ENCODE data around the gene FKBP8.

FKBP8 gene

GRCh38 chr19:18506101-18506930 lies 37.1 kb downstream of the FKBP8 start:
- H3K4me3 ChIP-seq (ENCODE audit: low read length): no peak overlapping the region
- TF ChIP-seq ZNF274 (IDR thresholded peaks at IDR 0.05; ENCODE audit: low read depth, low read length): no peak

GRCh38 chr19:18504886-18505610 lies 38.3 kb downstream of the FKBP8 start:
- TF ChIP-seq ZNF274 (IDR thresholded peaks at IDR 0.05; ENCODE audit: low read depth, low read length): no peak
- H3K4me3 ChIP-seq (ENCODE audit: low read length): no peak overlapping the region

GRCh38 chr19:18503971-18504885 lies 39.1 kb downstream of the FKBP8 start:
- no peak for TF ChIP-seq ZNF274 (IDR thresholded peaks at IDR 0.05; ENCODE audit: low read depth, low read length)
- no peak overlapping the region for H3K4me3 ChIP-seq (ENCODE audit: low read length)

GRCh38 chr19:18503337-18503970 lies 39.9 kb downstream of the FKBP8 start:
- no peak for TF ChIP-seq ZNF274 (IDR thresholded peaks at IDR 0.05; ENCODE audit: low read depth, low read length)
- H3K4me3 ChIP-seq (ENCODE audit: low read length): no peak overlapping the region

- no peak overlapping the region for H3K4me3 ChIP-seq (ENCODE audit: low read length)
- TF ChIP-seq ZNF274 (IDR thresholded peaks at IDR 0.05; ENCODE audit: low read depth, low read length): no peak
Measured at GRCh38 chr19:18502638-18503294, 40.6 kb downstream of the FKBP8 start.

GRCh38 chr19:18502246-18502637 lies 41.1 kb downstream of the FKBP8 start:
- no peak for TF ChIP-seq ZNF274 (IDR thresholded peaks at IDR 0.05; ENCODE audit: low read depth, low read length)
- no peak overlapping the region for H3K4me3 ChIP-seq (ENCODE audit: low read length)

- no peak overlapping the region for H3K4me3 ChIP-seq (ENCODE audit: low read length)
- no peak for TF ChIP-seq ZNF274 (IDR thresholded peaks at IDR 0.05; ENCODE audit: low read depth, low read length)
Measured at GRCh38 chr19:18501832-18502231, 41.5 kb downstream of the FKBP8 start.

- no peak overlapping the region for H3K4me3 ChIP-seq (ENCODE audit: low read length)
- no peak for TF ChIP-seq ZNF274 (IDR thresholded peaks at IDR 0.05; ENCODE audit: low read depth, low read length)
Measured at GRCh38 chr19:18501351-18501750, 42.0 kb downstream of the FKBP8 start.

GRCh38 chr19:18500799-18501198 lies 42.6 kb downstream of the FKBP8 start:
- no peak overlapping the region for H3K4me3 ChIP-seq (ENCODE audit: low read length)

GRCh38 chr19:18500376-18500775 lies 43.0 kb downstream of the FKBP8 start:
- H3K4me3 ChIP-seq (ENCODE audit: low read length): no peak overlapping the region
- no peak for TF ChIP-seq ZNF274 (IDR thresholded peaks at IDR 0.05; ENCODE audit: low read depth, low read length)

More at GRCh38 chr19:18500799-18501198, 42.6 kb downstream of the FKBP8 start:
- TF ChIP-seq ZNF274 (IDR thresholded peaks at IDR 0.05; ENCODE audit: low read depth, low read length): no peak

- no peak for TF ChIP-seq ZNF274 (IDR thresholded peaks at IDR 0.05; ENCODE audit: low read depth, low read length)
- H3K4me3 ChIP-seq (ENCODE audit: low read length): no peak overlapping the region
Measured at GRCh38 chr19:18499055-18499775, 44.2 kb downstream of the FKBP8 start.

GRCh38 chr19:18496980-18497256 lies 46.5 kb downstream of the FKBP8 start:
- no peak overlapping the region for H3K4me3 ChIP-seq (ENCODE audit: low read length)
- no peak for TF ChIP-seq ZNF274 (IDR thresholded peaks at IDR 0.05; ENCODE audit: low read depth, low read length)
